PFSK-1 (cell line): ENCODE results near the gene PSAPL1.

Experiments
- POLR2AphosphoS5 ChIP-seq: IDR thresholded peaks from 2 replicates; pipeline ENCODE4 v1.6.1; 2012; ENCODE audit warnings: low read depth, mild to moderate bottlenecking, control low read depth, low read length, moderate library complexity
- SIN3A ChIP-seq: IDR thresholded peaks from 2 replicates; pipeline ENCODE4 v1.6.1; 2012; ENCODE audit warnings: mild to moderate bottlenecking, low read length, moderate library complexity, borderline replicate concordance; ENCODE audit not compliant: insufficient read depth
- TF ChIP-seq, protein P1 (sequence below), 2 experiments: IDR thresholded peaks; 2 replicates each; pipeline versions ENCODE4 v1.6.1 to v1.8.0; 2011 to 2012; ENCODE audit warnings: low read depth in 2 of 2, low read length in 2 of 2, control low read depth in 1 of 2, inconsistent platforms in 1 of 2, mild to moderate bottlenecking in 1 of 2, moderate library complexity in 1 of 2; ENCODE audit not compliant: insufficient read depth in 1 of 2

DNA sequence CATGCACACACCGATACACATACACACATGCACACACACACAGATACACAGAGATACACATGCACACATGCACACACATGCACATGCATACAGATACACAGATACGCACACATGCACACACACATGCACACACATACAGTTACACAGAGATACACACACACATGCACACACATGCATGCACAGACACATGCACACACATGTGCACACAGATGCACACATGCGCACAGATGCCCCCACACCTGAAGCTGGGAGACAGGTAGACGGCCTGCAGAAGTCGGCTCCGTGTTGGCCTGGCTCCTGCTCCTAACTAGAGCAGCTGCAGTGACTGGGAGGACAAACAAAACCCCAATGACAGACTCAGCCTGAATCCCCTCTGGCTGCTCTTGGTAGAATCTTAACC is 46.8 kb downstream of the PSAPL1 start:
- TF ChIP-seq POLR2AphosphoS5 (no peak), SIN3A (no peak)
- TF ChIP-seq, protein P1, sequence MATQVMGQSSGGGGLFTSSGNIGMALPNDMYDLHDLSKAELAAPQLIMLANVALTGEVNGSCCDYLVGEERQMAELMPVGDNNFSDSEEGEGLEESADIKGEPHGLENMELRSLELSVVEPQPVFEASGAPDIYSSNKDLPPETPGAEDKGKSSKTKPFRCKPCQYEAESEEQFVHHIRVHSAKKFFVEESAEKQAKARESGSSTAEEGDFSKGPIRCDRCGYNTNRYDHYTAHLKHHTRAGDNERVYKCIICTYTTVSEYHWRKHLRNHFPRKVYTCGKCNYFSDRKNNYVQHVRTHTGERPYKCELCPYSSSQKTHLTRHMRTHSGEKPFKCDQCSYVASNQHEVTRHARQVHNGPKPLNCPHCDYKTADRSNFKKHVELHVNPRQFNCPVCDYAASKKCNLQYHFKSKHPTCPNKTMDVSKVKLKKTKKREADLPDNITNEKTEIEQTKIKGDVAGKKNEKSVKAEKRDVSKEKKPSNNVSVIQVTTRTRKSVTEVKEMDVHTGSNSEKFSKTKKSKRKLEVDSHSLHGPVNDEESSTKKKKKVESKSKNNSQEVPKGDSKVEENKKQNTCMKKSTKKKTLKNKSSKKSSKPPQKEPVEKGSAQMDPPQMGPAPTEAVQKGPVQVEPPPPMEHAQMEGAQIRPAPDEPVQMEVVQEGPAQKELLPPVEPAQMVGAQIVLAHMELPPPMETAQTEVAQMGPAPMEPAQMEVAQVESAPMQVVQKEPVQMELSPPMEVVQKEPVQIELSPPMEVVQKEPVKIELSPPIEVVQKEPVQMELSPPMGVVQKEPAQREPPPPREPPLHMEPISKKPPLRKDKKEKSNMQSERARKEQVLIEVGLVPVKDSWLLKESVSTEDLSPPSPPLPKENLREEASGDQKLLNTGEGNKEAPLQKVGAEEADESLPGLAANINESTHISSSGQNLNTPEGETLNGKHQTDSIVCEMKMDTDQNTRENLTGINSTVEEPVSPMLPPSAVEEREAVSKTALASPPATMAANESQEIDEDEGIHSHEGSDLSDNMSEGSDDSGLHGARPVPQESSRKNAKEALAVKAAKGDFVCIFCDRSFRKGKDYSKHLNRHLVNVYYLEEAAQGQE (IDR thresholded peaks at IDR 0.05; ENCODE audit: insufficient read depth in 1 of 2, low read depth in 2 of 2, low read length in 2 of 2): no peak
